ENCODE measurements around the gene NXT2. TPM values are rescaled to one million over a fixed set of nuclear protein-coding genes. Genes with fewer than 3 reads are reported as not detected.

Gene NXT2
- total RNA-seq, 3 donors from 2014 or later (not counting 1 experiment from before 2014, with no cell fraction given) = 12.0 to 21.6 (median 12.5) TPM

Other genes starting within 250 kb of the NXT2 start
- gene GUCY2F, start 54.8 kb upstream of the NXT2 start, total RNA-seq = not detected
- 1 to 10 TPM in 2 of 3 donors, under 1 TPM in 1; 0.47 to 1.1 (median 1.1) TPM for gene KCNE5, start 88.3 kb downstream of the NXT2 start, total RNA-seq
- 10 to 100 TPM; 19.8 to 28.4 (median 21.7) TPM for gene ACSL4, start 196.4 kb downstream of the NXT2 start, total RNA-seq

Data from natural killer cell (primary cell).